ENCODE measurements around the gene TRIM14. TPM values are rescaled to one million over a fixed set of nuclear protein-coding genes. Genes with fewer than 3 reads are reported as not detected.

Gene TRIM14, protein sequence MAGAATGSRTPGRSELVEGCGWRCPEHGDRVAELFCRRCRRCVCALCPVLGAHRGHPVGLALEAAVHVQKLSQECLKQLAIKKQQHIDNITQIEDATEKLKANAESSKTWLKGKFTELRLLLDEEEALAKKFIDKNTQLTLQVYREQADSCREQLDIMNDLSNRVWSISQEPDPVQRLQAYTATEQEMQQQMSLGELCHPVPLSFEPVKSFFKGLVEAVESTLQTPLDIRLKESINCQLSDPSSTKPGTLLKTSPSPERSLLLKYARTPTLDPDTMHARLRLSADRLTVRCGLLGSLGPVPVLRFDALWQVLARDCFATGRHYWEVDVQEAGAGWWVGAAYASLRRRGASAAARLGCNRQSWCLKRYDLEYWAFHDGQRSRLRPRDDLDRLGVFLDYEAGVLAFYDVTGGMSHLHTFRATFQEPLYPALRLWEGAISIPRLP
- polyA plus RNA-seq (2012; ENCODE audit: insufficient read depth, insufficient read length) = 38.7 TPM

DNA sequence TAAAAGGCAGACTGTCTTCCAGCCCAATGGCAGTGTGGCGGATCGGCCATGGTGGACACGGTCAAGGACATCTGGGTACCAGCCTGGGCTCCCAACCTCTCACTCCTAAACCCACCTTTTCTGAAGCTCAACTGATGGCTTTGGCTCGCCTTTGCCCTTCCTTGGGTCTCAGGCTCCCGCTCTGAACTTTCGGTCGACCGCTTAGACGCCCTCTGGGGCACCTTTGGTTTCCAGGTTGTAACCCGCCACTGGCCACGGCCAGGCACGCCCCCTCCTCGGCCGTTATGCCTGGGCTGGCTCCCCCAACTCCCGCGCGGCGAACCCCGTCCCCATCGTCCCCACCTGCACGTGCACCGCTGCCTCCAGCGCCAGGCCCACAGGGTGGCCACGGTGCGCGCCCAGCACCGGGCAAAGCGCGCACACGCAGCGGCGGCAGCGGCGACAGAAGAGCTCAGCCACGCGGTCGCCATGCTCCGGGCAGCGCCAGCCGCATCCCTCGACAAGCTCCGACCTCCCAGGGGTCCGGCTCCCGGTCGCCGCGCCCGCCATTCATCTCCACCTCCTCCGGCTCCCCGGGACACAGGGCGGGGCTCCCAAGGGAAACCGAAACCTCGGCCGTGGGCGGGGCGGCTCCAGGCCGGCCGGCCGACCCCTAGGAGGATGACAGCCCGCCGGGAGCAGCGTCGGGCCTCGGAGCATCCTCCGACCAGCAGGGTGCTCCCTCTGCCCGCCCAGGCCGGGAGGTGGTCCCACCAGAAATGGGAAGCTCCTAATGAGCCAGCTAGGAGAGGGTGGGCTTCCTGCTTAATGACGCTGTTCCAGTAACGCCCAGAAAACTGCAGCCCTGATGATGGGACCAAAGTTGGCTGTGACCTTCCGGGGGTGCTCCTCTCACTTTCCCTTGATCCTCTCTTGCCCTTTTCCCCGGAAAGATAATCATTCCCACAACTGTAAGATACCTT, at the start of gene TRIM14:
Gene TRIM14, minus strand, starts transcription at position 583 of the 962 bp plus-strand sequence. Its CDS starts 34 bp downstream, at position 549.
- H3K4me3 ChIP-seq (ENCODE audit: low read length) = peak within 1 kb of the TSS; percentile 82
- no peak for DNase-seq (ENCODE audit: low read depth, low spot score)

DNA sequence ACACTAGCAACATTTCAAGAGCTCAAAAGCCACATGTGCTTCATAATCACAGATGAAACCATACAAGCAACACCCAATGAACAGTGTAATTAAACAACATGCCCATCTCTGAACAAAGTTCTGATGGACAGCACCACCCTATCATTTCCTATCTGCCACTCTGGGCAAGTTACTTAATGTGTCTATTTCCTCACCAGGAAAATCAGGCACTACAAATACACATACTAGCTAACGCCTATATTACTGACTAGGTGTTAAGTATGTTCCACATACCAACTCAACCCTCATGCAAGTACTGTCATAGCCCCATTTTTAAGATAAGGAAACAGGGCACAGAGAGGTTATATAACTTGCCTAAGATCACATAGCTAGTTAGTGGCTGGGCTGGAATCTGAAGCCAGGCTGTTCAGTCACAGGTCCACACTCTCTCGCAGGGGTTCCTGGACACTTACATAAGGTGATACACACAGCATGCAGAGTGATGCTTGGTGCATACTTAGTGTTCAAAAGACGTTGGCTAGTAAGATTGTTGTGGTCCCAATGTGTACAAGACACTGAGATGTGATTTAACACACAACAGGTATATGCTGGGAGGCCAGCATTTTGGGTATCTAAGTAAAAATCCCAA, 49.2 kb upstream of the TRIM14 start:
- no peak overlapping the region for H3K4me3 ChIP-seq (ENCODE audit: low read length)
- no peak for DNase-seq (ENCODE audit: low read depth, low spot score)

DNA sequence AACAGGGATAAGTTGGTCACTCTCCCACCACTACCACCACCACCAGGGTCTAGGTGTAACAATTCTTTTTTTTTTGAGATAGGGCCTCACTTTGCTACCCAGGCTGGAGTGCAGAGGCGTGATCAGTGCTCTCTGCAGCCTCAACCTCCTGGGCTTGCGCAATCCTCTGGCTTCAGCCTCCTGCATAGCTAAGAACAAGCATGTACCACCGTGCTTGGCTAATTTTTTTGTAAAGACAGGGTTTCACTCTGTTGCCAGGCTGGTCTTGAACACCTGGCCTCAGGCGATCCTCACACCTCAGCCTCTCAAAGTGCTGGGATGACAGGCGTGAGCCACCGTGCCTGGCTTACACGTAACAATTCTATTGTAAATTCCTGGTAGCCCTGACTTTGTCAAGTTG, 45.9 kb upstream of the TRIM14 start:
- DNase-seq (ENCODE audit: low read depth, low spot score) = no peak
- no peak overlapping the region for H3K4me3 ChIP-seq (ENCODE audit: low read length)

DNA sequence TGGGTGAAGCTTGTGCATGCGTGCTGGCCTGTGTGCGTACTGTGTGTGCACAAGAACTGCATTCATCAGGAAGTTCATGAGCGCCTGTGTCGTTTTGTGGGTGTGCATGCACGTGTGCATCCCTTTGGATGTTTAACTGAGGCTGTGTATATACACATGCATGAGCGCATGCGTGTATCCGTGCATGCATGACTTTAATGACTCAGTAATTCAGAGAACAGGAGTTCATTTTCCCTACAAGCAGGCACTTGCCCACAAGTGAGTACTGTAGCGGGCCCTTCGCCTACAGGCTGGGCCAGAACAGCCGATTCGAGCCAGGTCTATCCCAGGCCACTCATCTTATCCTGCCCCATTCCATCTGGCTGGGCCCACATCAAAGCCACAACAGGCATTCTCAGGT, 43.6 kb upstream of the TRIM14 start:
- no peak overlapping the region for H3K4me3 ChIP-seq (ENCODE audit: low read length)
- no peak for DNase-seq (ENCODE audit: low read depth, low spot score)

DNA sequence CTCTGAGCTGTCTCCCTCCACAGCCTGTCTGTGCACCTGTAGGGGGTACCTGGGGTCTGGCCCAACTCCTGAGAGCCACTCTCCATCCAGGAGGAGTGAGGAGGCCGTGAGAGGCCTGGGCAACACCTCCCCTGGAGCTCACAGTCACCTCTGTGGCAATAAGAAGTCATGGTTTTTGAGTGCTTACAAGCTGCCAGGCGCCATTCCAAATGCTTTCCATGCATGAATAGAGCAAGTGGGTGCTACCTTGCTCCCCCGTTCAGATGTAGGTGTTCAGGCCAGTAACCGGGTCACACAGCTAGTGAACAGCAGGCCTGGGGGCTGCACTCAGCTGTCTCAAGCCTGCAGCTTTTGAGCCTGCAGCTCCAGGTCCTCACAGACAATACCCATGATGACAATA, 42.8 kb upstream of the TRIM14 start:
- H3K4me3 ChIP-seq (ENCODE audit: low read length) = no peak overlapping the region
- DNase-seq (ENCODE audit: low read depth, low spot score) = no peak

DNA sequence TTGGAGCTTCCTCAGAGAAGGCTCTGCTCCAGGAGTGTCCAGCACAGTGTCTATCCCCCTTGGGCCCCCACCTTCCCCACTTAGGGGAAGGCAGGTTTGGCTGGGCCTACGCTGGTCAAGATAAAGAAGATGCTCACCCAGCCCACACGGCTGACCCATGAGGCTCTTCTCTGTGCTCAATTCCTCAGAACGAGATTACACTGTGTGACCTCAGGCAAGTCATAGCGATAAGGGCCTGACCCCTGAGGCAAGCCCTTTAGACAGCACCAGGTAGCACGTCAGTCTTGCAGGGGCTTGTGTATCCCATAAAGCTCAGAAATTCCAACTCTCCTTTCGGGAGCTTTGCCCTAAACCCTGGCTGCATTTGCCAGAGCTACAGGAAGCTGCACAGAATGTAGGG, 40.8 kb upstream of the TRIM14 start:
- H3K4me3 ChIP-seq (ENCODE audit: low read length) = no peak overlapping the region
- DNase-seq (ENCODE audit: low read depth, low spot score) = no peak

DNA sequence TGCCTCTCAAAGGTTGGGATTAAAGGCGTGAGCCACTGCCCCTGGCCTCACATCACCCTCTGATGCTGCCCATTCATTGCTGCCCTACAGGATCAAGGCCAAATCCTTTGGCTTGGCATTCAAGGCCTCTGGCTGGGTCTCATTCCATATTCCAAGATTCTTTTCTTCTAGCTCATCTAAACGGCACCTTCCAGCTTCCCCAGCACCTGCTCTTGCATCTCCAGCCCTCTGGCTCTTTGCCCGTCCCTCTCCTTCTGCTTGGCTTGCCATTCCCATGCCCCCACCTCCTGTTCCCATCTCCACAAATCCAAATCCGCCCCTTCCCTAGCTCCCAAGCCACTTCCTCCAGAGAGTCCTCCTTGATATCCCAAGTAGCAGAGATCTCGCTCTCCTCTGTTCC, 40.3 kb upstream of the TRIM14 start:
- DNase-seq (ENCODE audit: low read depth, low spot score) = no peak
- H3K4me3 ChIP-seq (ENCODE audit: low read length) = no peak overlapping the region

DNA sequence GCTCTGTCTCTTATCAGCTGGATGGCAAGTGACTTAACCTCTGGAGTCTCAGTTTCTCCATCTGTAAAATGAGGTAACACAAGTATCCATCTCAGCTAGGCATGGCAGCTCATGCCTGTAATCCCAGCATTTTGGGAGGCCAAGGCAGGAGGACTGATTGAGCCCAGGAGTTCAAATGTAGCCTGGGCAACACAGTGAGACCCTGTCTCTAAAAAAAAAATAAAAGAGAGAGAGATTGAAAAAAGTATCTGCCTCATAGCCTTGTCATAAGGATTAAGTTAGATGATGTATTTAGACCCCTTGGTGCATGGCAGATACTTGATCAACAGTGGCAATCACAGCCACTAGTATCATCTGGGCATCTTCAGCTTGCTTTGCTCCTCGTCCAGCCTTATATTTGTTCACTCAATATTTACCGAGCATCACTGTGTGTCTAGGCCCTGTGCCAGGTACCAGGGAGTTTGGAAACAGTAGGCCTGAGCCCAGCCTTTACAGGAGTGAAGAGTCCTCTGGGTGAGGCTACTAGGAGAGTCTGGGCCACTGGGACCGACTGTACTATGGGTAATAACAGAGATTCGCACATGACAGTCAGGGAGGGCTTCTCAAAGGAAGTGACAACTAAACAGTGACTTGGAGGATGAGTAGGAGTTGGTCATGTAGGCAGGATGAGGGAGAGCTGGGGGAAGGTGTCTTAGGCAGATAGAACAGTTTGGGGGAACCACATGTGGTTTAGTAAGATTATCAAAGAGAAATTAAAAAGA, 39.2 kb upstream of the TRIM14 start:
- peak; percentile 68 for DNase-seq (ENCODE audit: low read depth, low spot score)

DNA sequence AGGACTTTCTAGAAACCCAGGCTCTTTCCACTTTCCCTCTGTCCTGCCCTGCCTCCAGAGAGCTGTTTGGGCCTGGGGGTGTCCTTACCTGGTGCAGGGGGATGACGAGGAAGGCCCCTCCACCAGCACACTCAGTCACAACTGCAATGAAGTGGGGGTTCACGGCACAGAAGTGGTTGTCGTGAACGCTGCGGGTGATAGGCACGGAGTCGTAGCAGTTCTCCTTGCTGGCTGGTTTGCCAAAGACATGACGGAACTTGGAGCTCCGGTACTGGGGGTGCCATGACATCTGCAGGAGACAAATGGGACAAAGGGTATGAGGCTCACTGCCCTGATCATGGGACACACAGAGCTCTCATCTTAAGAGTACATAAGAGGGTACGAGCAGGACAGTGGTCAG, 38.4 kb upstream of the TRIM14 start:
- H3K4me3 ChIP-seq (ENCODE audit: low read length) = no peak overlapping the region
- DNase-seq (ENCODE audit: low read depth, low spot score) = no peak

More for the DNA sequence above, 39.2 kb upstream of the TRIM14 start:
- H3K4me3 ChIP-seq (ENCODE audit: low read length) = no peak overlapping the region

DNA sequence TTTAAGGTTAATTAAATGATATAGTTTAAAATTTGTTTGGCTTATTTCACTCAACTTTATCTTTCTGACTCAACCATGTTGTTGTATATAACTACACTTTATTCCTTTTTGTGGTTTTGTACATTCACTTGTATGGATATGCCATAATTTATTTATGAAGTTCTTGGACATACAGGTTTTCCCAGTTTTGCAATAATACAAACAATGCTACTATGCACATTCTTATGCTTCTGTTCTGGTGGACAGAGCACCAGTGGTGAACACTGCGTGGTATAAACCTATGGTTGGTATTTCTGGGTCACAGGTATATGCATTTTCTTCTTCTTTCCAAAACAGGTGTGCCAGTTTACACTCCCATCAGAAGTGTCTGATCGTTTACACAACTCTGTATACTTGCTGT, 35.7 kb upstream of the TRIM14 start:
- no peak for DNase-seq (ENCODE audit: low read depth, low spot score)
- no peak overlapping the region for H3K4me3 ChIP-seq (ENCODE audit: low read length)

DNA sequence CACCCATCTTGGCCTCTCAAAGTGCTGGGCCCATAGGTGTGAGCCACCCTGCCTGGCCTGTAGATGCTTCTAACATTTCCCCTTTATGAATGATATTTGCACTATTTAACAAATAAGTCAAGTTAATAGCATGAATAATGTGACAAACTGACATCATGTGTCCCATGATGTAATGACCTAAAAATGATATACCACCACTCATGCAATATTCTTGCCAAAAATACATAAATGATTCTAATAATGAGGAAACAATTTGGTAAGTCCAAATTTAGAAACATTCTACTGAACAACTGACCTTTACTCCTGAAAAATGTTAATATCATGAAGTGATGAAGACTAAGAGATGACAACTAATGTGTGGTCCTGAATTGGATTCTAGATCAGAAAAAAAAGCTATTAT, 33.5 kb upstream of the TRIM14 start:
- H3K4me3 ChIP-seq (ENCODE audit: low read length) = no peak overlapping the region
- no peak for DNase-seq (ENCODE audit: low read depth, low spot score)

DNA sequence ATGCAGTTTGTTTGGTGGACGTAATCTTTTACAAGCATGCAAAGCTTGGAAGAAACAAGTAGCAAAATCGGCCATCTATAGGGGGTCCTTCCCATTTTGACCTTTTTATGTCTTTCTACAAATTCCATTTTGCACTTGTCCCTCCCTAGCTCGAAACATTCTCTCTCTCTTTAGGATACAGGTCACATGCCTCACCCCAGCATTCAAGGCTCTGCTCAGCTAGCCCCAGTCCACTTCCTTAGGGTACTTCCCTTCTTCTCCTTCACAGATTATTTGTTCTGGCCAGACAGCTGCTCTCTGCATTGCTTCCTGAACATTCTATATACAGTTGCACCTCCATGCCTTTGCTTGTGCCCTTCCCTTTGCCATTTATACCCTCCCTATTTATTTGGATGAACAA, 31.7 kb upstream of the TRIM14 start:
- H3K4me3 ChIP-seq (ENCODE audit: low read length) = no peak overlapping the region
- no peak for DNase-seq (ENCODE audit: low read depth, low spot score)

DNA sequence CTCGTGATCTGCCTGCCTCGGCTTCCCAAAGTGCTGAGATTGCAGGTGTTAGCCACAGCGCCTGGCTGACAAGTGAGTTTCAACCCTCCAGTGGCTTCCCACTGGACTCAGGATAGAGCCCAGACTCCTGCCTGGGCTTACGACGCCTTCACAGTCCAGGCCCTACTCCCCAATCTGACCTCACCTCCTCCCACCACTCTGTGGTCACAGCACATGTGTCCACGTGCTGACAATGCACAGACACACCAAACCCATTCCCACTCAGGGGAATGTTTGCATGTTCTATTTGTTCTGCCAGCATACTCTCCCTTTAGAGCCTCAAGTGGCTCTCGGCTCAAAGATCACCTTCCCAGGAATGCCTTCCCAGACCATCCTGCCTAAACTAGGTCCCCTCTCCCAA, 31.1 kb upstream of the TRIM14 start:
- H3K4me3 ChIP-seq (ENCODE audit: low read length) = no peak overlapping the region
- no peak for DNase-seq (ENCODE audit: low read depth, low spot score)

DNA sequence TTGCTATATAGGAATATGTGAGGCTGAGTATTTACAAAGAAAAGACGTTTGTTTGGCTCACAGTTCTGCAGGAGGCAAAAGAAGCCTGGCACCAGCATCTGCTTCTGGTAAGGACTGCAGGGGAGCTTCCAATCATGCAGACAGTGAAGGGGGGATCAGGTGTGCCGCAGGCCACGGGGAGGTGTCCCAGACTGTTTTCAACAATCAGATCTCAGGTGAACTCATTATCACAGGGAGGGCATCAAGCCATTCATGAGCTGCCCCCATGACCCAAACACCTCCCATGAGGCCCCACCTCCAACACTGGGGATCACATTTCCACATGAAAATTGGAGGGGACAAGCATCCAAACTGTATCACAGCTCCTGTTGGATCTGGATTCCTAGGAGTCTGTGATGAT, 30.4 kb upstream of the TRIM14 start:
- DNase-seq (ENCODE audit: low read depth, low spot score) = no peak
- H3K4me3 ChIP-seq (ENCODE audit: low read length) = no peak overlapping the region

DNA sequence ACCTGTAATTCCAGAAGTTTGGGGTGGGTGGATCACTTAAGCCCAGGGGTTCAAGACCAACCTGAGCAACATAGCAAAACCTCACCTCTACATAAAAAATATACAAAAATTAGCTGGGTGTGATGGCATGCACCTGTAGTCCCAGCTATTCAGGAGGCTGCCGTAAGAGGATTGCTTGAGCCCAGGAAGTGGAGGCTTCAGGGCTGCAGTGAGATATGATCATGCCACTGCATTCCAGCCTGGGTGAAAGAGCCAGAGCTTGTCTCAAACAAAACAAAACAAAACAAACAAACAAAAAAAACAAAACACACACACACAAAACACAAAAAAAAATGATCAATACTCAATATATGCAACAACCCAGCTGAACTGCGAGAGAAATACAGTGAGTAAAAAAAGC, 29.5 kb upstream of the TRIM14 start:
- DNase-seq (ENCODE audit: low read depth, low spot score) = no peak
- no peak overlapping the region for H3K4me3 ChIP-seq (ENCODE audit: low read length)

DNA sequence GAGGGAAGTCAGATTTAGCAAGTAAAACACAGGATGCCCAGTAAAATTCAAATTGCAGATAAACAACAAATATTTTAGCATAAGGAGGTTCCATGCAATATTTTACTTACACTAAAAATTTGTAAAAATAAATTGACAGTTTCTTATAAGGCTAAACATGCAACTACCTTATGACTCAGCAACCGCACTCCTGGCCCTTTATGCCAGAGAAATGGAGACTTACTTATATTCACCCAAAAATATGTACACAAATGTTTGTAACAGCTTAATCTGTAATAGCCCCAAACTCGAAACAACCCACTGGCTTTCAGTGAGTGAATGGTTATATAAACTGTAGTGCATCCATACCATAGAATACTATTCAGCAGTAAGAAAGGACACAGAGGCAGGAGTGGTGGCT, 28.6 kb upstream of the TRIM14 start:
- no peak for DNase-seq (ENCODE audit: low read depth, low spot score)
- H3K4me3 ChIP-seq (ENCODE audit: low read length) = no peak overlapping the region

DNA sequence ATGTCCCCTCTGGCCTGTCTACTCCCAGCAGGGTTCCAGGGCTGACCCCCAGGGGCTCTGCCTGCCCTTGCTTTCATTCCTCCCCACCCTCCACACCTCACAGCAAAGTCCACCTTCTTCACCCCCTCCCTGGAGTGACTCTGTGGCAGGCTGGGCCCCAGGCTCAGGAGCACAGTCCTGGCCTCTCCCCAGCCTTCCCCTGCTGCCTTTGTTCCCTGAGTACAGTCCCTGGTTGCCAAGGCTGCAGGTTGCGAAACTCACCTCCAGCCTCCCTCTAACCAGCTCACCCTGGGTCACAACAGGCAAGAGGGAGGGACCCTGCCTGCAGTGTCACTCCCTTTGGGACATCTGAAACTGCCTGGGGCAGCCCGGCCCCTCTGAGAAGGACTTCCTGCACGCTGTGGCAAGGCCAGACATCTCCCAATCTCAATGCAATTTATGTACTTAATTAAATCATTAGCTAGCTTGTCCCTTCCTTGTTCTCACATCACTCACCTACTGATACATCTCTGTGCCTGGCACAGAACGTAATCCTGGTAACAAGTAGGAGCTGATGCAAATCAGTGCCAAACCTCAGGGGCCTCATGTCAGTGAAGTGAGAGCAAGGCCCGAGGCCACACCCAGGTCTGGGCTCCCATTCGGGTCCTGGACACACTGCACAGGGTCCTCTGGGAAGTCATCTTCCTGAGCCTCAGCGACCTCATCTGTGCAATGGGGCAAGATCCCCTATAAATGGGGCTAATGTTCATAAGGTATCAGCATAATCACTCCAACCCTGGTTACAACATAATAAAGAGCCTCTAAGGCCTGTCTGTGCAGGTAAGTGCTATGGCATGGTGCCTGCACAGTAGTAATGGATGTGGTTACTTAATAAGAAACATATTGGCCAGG, 27.3 kb upstream of the TRIM14 start:
- H3K4me3 ChIP-seq (ENCODE audit: low read length) = no peak overlapping the region
- no peak for DNase-seq (ENCODE audit: low read depth, low spot score)

DNA sequence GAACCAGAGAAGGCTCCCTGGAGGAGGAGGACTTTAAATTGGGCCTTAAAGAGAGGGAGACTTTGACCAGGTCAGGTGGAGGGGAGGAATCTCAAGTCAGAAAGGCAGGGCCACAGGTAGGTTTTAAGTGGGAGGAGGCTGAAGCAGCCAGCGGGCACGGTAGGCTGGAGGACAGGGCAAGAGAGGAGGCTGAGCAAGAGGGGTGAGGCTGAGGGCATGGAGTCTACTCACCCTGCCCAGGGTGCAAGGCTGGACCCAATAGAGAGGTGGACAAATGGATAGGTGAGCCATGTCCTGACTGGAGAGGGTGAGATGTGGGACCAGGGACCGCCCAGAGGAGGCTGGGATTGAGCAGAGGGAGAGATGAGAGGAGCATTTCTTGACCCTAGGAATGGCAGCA, 25.6 kb upstream of the TRIM14 start:
- no peak overlapping the region for H3K4me3 ChIP-seq (ENCODE audit: low read length)
- DNase-seq (ENCODE audit: low read depth, low spot score) = no peak
